GM21619 (cell line): Measurements from ENCODE around the gene SNX32.

ENCODE experiments used
- ATAC-seq: cut with Tn5 transposase; IDR thresholded peaks from one replicate; pipeline ENCODE4 v1.9.1; 2021; ENCODE audit not compliant: unreplicated experiment

SNX32 gene

DNA sequence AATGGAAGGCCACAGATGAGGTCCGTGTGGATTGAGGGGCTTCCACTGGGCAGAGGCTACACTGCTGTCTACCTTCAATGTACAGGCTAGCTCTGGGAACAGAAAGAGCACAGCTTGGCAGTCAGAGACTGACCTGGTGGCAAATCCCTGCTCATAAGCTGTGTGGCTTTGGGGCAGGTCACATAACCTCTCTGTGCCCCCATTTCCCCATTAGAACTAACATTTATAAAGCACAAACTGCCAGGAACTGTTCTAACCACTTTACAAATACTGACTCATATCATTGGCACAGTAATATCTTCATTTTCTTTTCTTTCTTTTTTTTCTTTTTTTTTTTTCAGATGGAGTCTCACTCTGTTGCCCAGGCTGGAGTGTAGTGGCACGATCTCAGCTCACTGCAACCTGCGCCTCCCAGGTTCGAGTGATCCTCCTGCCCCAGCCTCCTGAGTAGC, 63.3 kb downstream of the SNX32 start:
- ATAC-seq, result no peak

DNA sequence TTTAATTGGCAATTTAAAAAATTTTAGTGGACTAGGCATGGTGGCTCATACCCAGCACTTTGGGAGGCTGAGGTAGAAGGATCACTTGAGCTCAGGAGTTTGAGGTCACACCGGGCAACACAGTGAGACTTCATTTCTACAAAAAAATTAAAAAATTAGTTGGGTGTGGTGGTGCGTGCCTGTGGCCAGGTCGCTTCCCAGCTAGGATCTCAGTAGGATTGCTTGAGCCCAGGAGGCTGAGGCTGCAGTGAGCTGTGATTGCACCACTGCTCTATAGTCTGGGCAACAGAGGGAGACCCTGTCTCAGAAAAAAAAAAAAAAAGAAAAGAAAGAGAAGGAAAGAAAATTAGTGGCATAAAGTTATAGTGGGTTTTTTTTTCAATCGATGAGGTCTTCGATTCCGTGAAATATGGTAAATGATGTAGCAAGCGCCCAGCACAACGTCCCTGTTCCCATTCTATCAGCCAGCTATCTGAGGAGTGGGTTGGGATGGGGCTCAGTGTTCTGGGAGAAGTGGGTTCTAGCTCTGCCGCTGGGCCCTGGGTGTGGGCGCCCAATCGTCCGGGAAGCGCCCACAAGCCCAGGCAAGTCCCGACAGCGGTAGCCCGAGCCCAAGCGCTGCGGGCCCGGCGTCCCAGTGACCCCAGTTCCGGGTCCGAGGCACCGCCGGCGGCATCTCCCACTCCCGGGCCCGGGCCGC, 65.0 kb downstream of the SNX32 start:
- no peak for ATAC-seq

DNA sequence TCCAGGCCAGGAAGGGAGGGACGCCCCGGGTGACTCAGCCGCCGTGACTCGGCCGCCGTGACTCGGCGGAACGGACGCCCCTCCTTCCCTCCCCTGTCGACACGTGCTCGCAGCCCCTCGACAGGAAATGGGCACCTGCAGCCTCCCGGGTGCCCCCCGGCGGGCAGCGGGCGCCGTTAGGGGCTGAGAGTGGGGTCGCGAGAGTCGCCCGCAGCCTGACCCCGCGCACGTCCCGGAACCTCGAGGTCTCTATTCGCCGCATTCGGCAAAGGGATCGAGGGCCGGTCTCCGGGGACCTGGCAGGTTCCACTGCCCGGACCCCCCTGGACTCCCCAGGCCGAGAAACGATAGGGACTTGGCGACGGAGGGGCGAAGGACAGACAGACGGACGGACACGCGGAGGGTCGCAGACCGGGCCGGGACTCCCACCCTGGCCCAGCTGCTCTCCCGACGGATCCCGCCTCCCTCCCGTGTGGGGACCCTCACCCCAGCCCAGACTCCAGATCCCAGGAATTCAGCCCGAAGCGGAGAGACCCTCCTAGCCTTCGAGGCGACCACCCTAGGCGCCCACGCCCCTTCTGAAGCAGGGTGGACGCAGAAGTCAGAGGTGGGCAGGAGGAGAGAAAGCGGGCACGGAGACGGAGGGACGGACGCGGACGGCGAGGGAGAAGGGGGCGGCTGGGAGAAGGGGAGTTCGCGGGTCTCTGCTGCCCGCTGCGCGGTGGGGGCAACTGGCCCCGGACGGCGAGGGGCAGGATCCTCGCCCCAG, 65.8 kb downstream of the SNX32 start:
- no peak for ATAC-seq

DNA sequence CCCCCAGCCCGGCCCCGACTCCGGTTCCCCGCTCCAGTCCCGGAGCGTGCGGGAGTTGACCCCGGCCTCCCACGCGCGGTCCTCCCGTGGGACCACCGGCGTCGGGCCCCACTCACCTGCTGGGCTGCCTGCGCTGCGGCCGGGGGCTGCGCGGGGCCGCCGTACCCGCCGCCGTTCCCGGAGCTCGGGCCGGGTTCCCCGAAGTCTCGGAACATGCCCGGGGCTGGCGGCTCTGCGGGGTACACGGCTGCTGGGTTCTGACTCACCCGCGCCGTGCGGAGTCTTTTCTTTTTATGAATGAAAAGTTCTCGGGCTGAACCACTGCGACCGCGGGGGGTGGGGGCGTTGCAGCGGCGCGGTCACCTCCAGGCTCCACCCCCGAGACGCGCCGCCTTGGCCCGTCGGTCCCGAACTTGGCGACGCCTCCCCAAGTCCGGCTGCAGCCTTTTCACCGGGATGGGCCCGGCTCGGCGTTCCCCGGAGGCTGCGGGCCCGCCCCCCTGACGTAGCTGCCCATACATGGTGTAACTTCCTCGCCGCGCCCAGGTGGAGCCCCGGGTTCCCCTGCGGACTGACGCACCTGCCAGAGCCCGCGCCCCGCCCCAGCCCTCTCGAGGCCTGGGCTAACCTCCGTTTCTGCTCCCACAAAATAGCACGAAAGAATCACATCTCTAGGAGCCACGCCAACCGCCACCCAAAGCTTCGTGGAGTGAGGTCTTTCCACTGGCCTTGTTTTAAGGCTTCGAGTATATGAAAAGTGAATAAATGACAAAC, 66.5 kb downstream of the SNX32 start, which contains the start of gene FOSL1:
TSS of gene FOSL1 (minus strand) at position 264 of the 774 bp plus-strand sequence. CDS start at position 215, 49 bp downstream.
- ATAC-seq, result peak; percentile 75

DNA sequence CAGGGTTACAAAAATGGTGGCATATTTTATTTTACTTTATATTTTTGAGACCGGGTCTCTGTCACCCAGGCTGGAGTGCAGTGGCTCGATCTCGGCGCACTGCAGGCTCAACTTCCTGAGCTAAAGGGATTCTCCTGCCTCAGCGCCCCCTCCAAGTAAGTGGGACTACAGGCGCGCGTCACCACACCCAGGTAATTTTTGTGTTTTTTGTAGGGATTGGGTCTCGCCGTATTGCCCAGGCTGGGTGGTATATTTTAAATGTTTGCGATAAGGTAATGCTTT, 67.1 kb downstream of the SNX32 start:
- ATAC-seq, result no peak

DNA sequence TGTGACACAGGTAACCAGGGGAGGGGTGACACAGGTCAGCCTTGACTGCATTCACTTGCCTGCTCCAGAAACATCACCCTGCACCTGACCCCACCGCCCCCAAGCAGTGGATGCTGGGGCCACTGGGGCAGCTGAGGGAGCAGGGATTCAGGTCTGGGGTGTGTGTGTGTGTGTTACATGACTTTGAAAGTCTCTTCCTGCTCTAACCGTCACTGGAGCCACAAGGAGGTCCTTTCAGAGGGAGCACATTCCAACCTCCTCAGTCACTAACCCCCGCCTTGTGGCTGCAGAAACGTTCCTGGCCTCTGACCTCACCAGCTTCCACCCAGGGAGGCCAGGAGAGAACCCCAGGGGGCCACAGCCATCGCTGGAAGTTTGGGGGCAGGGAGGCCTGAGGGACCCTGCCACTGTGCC, 69.3 kb downstream of the SNX32 start:
- no peak for ATAC-seq
